ENCODE data around the gene LRBA.

Gene LRBA

DNA sequence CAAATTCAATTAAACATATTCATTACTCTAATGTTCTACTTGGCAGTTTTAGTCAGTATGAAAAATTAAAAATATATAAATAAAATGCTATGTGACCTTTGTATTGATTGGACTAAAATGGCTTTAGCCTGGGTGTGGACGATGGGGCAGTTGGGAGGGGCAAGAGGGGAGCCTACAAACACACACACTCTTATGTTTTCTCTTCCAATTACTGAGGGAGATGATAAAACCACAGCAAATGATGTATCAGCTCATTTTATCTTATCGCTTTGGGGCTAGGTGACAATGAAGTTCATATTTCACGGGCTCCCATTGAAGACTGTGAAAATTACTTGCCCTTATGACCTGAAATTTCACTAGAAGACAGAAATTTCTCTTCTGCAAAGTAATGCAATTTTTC lies 517.5 kb downstream of the LRBA start:
- DNase-seq (ENCODE audit: low read depth): no peak
- TF ChIP-seq, protein P1, sequence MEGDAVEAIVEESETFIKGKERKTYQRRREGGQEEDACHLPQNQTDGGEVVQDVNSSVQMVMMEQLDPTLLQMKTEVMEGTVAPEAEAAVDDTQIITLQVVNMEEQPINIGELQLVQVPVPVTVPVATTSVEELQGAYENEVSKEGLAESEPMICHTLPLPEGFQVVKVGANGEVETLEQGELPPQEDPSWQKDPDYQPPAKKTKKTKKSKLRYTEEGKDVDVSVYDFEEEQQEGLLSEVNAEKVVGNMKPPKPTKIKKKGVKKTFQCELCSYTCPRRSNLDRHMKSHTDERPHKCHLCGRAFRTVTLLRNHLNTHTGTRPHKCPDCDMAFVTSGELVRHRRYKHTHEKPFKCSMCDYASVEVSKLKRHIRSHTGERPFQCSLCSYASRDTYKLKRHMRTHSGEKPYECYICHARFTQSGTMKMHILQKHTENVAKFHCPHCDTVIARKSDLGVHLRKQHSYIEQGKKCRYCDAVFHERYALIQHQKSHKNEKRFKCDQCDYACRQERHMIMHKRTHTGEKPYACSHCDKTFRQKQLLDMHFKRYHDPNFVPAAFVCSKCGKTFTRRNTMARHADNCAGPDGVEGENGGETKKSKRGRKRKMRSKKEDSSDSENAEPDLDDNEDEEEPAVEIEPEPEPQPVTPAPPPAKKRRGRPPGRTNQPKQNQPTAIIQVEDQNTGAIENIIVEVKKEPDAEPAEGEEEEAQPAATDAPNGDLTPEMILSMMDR (IDR thresholded peaks at IDR 0.05; ENCODE audit: control insufficient read depth, insufficient read depth, low read depth, low read length, missing control alignments): no peak
- no peak overlapping the region for H3K4me3 ChIP-seq (ENCODE audit: control insufficient read depth, low read depth, low read length)

DNA sequence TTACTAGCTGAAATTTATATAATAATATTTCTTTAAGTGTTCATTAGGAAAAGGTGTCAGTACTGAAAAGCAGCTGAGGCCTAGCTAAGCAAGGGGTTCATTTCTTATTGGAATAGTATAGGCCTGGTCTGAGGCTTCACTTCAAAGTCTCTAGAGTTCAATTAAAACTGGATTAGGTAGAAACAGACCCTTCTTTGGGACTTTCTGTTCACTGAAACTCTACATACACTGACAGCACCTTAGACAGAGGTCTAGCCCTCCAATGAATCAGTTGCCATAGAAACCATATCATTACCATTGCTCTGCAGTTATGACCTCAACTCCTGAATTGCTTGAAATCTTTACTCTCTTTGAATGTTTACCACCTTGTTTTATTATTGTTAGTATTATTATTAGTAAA lies 519.5 kb downstream of the LRBA start:
- DNase-seq (ENCODE audit: low read depth): no peak
- H3K4me3 ChIP-seq (ENCODE audit: control insufficient read depth, low read depth, low read length): no peak overlapping the region
- TF ChIP-seq, protein P1 (IDR thresholded peaks at IDR 0.05; ENCODE audit: control insufficient read depth, insufficient read depth, low read depth, low read length, missing control alignments): no peak

DNA sequence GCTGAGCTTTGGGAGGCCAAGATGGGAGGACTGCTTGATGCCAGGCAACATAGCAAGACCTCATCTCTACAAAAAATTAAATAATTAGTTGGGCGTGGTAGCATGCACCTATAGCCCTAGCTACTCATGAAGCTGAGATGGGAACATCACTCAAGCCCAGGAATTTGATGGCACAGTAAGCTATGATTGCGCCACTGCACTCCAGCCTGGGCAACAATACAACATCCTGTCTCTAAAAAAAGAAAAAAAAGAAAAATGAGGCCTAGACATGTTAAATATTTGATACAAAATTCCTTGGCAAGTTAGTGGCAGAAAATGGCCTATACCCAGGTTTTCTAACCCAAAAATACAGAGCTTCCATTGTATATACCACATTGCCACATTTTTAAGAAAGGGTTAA lies 521.2 kb downstream of the LRBA start:
- peak; percentile 10 for DNase-seq (ENCODE audit: low read depth)
- TF ChIP-seq, protein P1 (IDR thresholded peaks at IDR 0.05; ENCODE audit: control insufficient read depth, insufficient read depth, low read depth, low read length, missing control alignments): no peak
- no peak overlapping the region for H3K4me3 ChIP-seq (ENCODE audit: control insufficient read depth, low read depth, low read length)

DNA sequence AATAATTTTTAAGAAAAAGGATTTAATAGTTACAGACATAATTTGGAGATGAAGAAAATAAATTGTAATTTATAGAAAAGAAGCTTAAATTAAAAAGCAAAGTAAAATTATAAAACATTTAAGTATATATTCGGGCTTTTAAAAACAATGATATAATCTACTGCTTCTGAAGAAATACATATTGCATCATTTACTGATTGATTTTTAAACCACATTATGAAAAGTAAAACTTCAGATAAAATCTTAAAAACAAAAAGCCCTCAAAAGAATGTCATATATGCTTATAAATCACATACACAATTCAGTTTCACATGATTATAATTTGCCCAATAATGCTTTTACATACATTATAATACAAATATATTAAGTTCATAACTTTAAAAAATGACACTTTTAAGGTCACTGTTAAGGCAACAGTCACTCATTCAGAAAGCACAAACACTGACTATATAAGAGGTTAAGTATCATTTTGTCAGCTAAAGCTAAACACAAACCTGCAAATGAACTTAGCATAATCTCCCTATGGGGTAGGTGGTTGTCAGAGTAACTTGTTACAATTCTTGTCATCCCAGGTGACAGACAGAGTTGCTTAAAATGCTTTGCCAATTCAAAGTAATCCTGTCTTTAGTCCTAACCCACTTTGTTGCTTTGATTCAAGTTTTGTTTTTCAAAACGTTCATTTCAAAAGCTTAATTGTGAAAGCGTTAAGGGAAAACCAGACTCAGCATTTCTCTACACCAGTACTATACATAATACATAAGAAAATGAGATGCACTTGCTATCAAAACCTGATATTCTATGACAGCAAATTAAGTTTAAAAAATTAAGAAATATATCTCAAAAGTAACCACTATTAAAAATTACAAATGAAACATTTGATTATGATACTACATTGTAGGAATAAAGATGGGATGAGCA lies 523.7 kb downstream of the LRBA start:
- H3K4me3 ChIP-seq (ENCODE audit: control insufficient read depth, low read depth, low read length): no peak overlapping the region
- DNase-seq (ENCODE audit: low read depth): no peak
- TF ChIP-seq, protein P1 (IDR thresholded peaks at IDR 0.05; ENCODE audit: control insufficient read depth, insufficient read depth, low read depth, low read length, missing control alignments): no peak

DNA sequence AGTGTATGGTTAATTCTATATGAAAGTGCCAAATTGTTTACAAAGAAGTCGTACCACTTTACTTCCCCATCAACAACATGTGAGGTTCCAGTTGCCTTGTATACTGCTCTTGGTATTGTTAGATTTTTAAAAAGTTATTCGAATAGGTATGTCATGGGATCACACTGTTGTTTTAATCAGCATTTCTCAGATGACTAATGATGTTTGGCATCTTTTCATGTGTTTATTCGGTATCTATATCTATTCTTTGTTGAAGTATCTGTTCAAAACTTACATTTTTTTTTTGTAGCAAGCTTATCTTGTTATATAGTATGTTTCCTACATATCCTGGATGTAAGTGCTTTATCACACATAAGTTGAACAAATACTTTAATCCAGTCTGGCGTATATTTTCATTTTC lies 532.5 kb downstream of the LRBA start:
- no peak overlapping the region for H3K4me3 ChIP-seq (ENCODE audit: control insufficient read depth, low read depth, low read length)
- no peak for DNase-seq (ENCODE audit: low read depth)
- TF ChIP-seq, protein P1 (IDR thresholded peaks at IDR 0.05; ENCODE audit: control insufficient read depth, insufficient read depth, low read depth, low read length, missing control alignments): no peak

DNA sequence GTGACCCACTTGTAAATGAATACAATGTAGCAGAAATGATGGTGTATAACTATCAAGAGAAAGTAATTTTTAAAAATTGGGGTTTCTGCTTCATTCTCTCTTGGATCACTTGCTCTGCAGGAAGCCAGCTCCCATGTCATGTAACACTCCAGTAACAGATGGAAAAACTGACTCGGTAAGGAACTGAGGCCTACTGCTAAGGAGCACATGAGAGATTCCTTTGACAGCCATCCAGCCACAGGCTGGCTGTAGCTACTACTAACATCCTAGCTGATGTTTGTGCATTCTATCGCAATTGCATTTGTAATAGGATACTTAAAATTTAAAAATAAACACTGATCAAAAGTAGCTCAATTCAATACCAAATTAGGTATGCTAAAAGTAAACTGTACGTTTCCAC lies 535.4 kb downstream of the LRBA start:
- no peak for DNase-seq (ENCODE audit: low read depth)
- TF ChIP-seq, protein P1 (IDR thresholded peaks at IDR 0.05; ENCODE audit: control insufficient read depth, insufficient read depth, low read depth, low read length, missing control alignments): no peak
- H3K4me3 ChIP-seq (ENCODE audit: control insufficient read depth, low read depth, low read length): no peak overlapping the region
